GM12891 (cell line): ENCODE data around the gene IFNAR2.
"Not testable (repeated sequence)": the region's sequence is repeated elsewhere in the genome, so short reads cannot be mapped to it uniquely, and the experiment has no call there.

Experiments used
- DNase-seq: peaks from one replicate; pipeline ENCODE4 v3.0.0; 2011; ENCODE audit warnings: low spot score; ENCODE audit not compliant: insufficient read length
- FAIRE-seq: peaks from 2 replicates; lab custom pipeline; 2011; peaks lifted over from hg19 to GRCh38; lab: Jason Lieb, UNC
- PAX5 ChIP-seq: IDR thresholded peaks from 2 replicates; pipeline ENCODE4 v1.6.1; 2011; ENCODE audit warnings: low read length, moderate library complexity, mild to moderate bottlenecking; ENCODE audit not compliant: insufficient read depth, severe bottlenecking
- POLR2A ChIP-seq: IDR thresholded peaks from 2 replicates; pipeline ENCODE4 v1.6.1; 2011; ENCODE audit warnings: low read depth, low read length, control low read depth
- POLR2AphosphoS5 ChIP-seq: IDR thresholded peaks from 2 replicates; pipeline ENCODE4 v1.6.1; 2011; ENCODE audit warnings: low read depth, low read length, control low read depth
- POU2F2 ChIP-seq: IDR thresholded peaks from 2 replicates; pipeline ENCODE4 v1.6.1; 2011; ENCODE audit warnings: low read depth, mild to moderate bottlenecking, control low read depth, low read length, moderate library complexity
- SPI1 ChIP-seq: IDR thresholded peaks from 2 replicates; pipeline ENCODE4 v1.6.1; 2011; ENCODE audit warnings: low read depth, low read length, control low read depth
- TAF1 ChIP-seq: IDR thresholded peaks from 2 replicates; pipeline ENCODE4 v1.6.1; 2011; ENCODE audit warnings: low read depth, low read length, control low read depth

IFNAR2 gene

GRCh38 chr21:33211732-33212131, 18.0 kb upstream of the IFNAR2 start:
- TF ChIP-seq POLR2A (no peak), POU2F2 (no peak), TAF1 (no peak), SPI1 (no peak), PAX5 (no peak), POLR2AphosphoS5 (no peak)
- no peak for FAIRE-seq
- DNase-seq, result no peak

GRCh38 chr21:33212159-33212851, 17.4 kb upstream of the IFNAR2 start:
- FAIRE-seq (no peak), DNase-seq (no peak)
- TF ChIP-seq POLR2AphosphoS5 (no peak), SPI1 (peak; percentile 69), PAX5 (no peak)

GRCh38 chr21:33214056-33214455, 15.7 kb upstream of the IFNAR2 start:
- no peak for FAIRE-seq

GRCh38 chr21:33217138-33217520, 12.6 kb upstream of the IFNAR2 start:
- TF ChIP-seq PAX5, result no peak
- TF ChIP-seq TAF1, result no peak
- no peak for TF ChIP-seq POLR2AphosphoS5
- no peak for TF ChIP-seq POLR2A
- no peak for TF ChIP-seq SPI1

More at GRCh38 chr21:33214056-33214455, 15.7 kb upstream of the IFNAR2 start:
- TF ChIP-seq POLR2AphosphoS5 (no peak), POU2F2 (no peak), PAX5 (no peak), POLR2A (no peak), TAF1 (no peak), SPI1 (no peak)
- DNase-seq, result no peak

GRCh38 chr21:33219300-33219699, 10.4 kb upstream of the IFNAR2 start:
- no peak for TF ChIP-seq SPI1
- TF ChIP-seq POLR2AphosphoS5, result no peak
- TF ChIP-seq POU2F2, result no peak
- TF ChIP-seq TAF1, result no peak
- TF ChIP-seq PAX5, result no peak
- no peak for TF ChIP-seq POLR2A
- DNase-seq, result no peak
- peak; percentile 13 for FAIRE-seq

More at GRCh38 chr21:33217138-33217520, 12.6 kb upstream of the IFNAR2 start:
- FAIRE-seq (no peak), DNase-seq (no peak)

GRCh38 chr21:33219954-33220353, 9.8 kb upstream of the IFNAR2 start:
- no peak for FAIRE-seq
- TF ChIP-seq TAF1 (no peak), POLR2AphosphoS5 (no peak), PAX5 (no peak), POU2F2 (no peak), SPI1 (no peak), POLR2A (no peak)

GRCh38 chr21:33225376-33225775, 4.4 kb upstream of the IFNAR2 start:
- not testable (repeated sequence) for FAIRE-seq, DNase-seq

More at GRCh38 chr21:33219954-33220353, 9.8 kb upstream of the IFNAR2 start:
- DNase-seq, result no peak

- no peak for TF ChIP-seq POU2F2
- no peak for TF ChIP-seq POLR2A
- TF ChIP-seq TAF1, result no peak
- no peak for TF ChIP-seq PAX5
- no peak for TF ChIP-seq SPI1
- no peak for TF ChIP-seq POLR2AphosphoS5
- no peak for FAIRE-seq
Observed at GRCh38 chr21:33228455-33228854, 1.3 kb upstream of the IFNAR2 start.

GRCh38 chr21:33229099-33229783, 497 bp upstream of the IFNAR2 start:
- no peak for FAIRE-seq
- DNase-seq, result no peak
- TF ChIP-seq POLR2A (no peak), POLR2AphosphoS5 (no peak), PAX5 (no peak), SPI1 (no peak), POU2F2 (no peak), TAF1 (no peak)

More at GRCh38 chr21:33228455-33228854, 1.3 kb upstream of the IFNAR2 start:
- no peak for DNase-seq
